GM23338 (cell line): Measurements from ENCODE around the gene PRG3. TPM values are rescaled to one million over a fixed set of nuclear protein-coding genes. Genes with fewer than 3 reads are reported as not detected.

ENCODE experiments used
- ATAC-seq: fragments of 200-7000 bp; cut with Tn5 transposase; 3 replicates; pipeline ENCODE4 v1.9.1; 2020
- DNase-seq: peaks from one replicate; pipeline ENCODE4 v3.0.0-alpha.2; 2015; ENCODE audit warnings: low spot score
- H2AFZ ChIP-seq: fragments of 200-600 bp; sonication (generic); 2 replicates; pipeline ENCODE4 v1.8.0; 2016; ENCODE audit warnings: antibody characterized with exemption, mild to moderate bottlenecking, moderate library complexity
- H3F3A ChIP-seq: fragments of 200-600 bp; sonication (generic); replicated peaks from 2 replicates; pipeline ENCODE4 v1.8.0; 2017; ENCODE audit warnings: antibody characterized with exemption, mixed run types, low read depth
- H3K27ac ChIP-seq: fragments of 200-600 bp; sonication (generic); 2 replicates; pipeline ENCODE4 v1.6.1; 2016; ENCODE audit warnings: low read depth
- H3K27me3 ChIP-seq: fragments of 200-600 bp; sonication (generic); 2 replicates; pipeline ENCODE4 v1.8.0; 2016; ENCODE audit warnings: mild to moderate bottlenecking, mixed run types, moderate library complexity; ENCODE audit not compliant: insufficient read depth
- H3K36me3 ChIP-seq: fragments of 200-600 bp; sonication (generic); 2 replicates; pipeline ENCODE4 v1.8.0; 2016; ENCODE audit warnings: mild to moderate bottlenecking; ENCODE audit not compliant: insufficient read depth
- H3K4me1 ChIP-seq: fragments of 200-600 bp; sonication (generic); 2 replicates; pipeline ENCODE4 v1.8.0; 2016; ENCODE audit warnings: mild to moderate bottlenecking, moderate library complexity; ENCODE audit not compliant: insufficient read depth
- H3K4me2 ChIP-seq: fragments of 200-600 bp; sonication (generic); 2 replicates; pipeline ENCODE4 v1.7.1; 2017; ENCODE audit warnings: mixed run types
- H3K4me3 ChIP-seq: fragments of 200-600 bp; sonication (generic); 2 replicates; pipeline ENCODE4 v1.6.1; 2016; ENCODE audit warnings: mixed run types
- H3K79me2 ChIP-seq: fragments of 200-600 bp; sonication (generic); replicated peaks from 2 replicates; pipeline ENCODE4 v1.8.0; 2017; ENCODE audit warnings: mild to moderate bottlenecking; ENCODE audit not compliant: insufficient read depth
- H3K9me2 ChIP-seq: fragments of 200-600 bp; sonication (generic); 2 replicates; pipeline ENCODE4 v1.8.0; 2017; ENCODE audit not compliant: insufficient read depth
- H4K20me1 ChIP-seq: fragments of 200-600 bp; sonication (generic); replicated peaks from 2 replicates; pipeline ENCODE4 v1.8.0; 2017; ENCODE audit warnings: mild to moderate bottlenecking; ENCODE audit not compliant: insufficient read depth
- H3K27ac Mint-ChIP-seq: 2 replicates; pipeline ENCODE4 v1.8.0; 2020; ENCODE audit warnings: inconsistent platforms, mild to moderate bottlenecking, moderate library complexity, mixed read lengths
- H3K27me3 Mint-ChIP-seq: 3 replicates; pipeline ENCODE4 v1.8.0; 2022; ENCODE audit warnings: low read depth, mild to moderate bottlenecking, moderate library complexity, mixed read lengths, inconsistent platforms; ENCODE audit not compliant: insufficient read depth, poor library complexity
- H3K36me3 Mint-ChIP-seq: 3 replicates; pipeline ENCODE4 v1.8.0; 2021; ENCODE audit warnings: low read depth, mild to moderate bottlenecking, inconsistent platforms, moderate library complexity, mixed read lengths
- H3K4me1 Mint-ChIP-seq: 3 replicates; pipeline ENCODE4 v1.8.0; 2020; ENCODE audit warnings: mild to moderate bottlenecking, inconsistent platforms, mixed read lengths
- H3K4me3 Mint-ChIP-seq: 3 replicates; pipeline ENCODE4 v1.8.0; 2021; ENCODE audit warnings: moderate library complexity, mild to moderate bottlenecking, inconsistent platforms, mixed read lengths
- H3K9me3 Mint-ChIP-seq: 3 replicates; pipeline ENCODE4 v1.8.0; 2020; ENCODE audit warnings: moderate library complexity, mild to moderate bottlenecking, inconsistent platforms, mixed read lengths
- JUNB ChIP-seq: IDR thresholded peaks from one replicate; pipeline ENCODE4 v1.6.1; 2016; ENCODE audit warnings: antibody characterized with exemption; ENCODE audit not compliant: unreplicated experiment
- POLR2AphosphoS5 ChIP-seq: IDR thresholded peaks from 2 replicates; pipeline ENCODE4 v1.6.1; 2016; ENCODE audit warnings: antibody characterized with exemption, low read depth
- STAT1 ChIP-seq: IDR thresholded peaks from one replicate; pipeline ENCODE4 v1.6.1; 2016; ENCODE audit warnings: antibody characterized with exemption; ENCODE audit not compliant: unreplicated experiment
- ZNF331 ChIP-seq: fragments of 250-450 bp; sonication (Bioruptor Pico); IDR thresholded peaks from 2 replicates; pipeline ENCODE4 v1.5.0; 2020; ENCODE audit warnings: low read depth, mild to moderate bottlenecking, moderate library complexity
- ZNF462 ChIP-seq: fragments of 250-450 bp; sonication (Bioruptor Pico); IDR thresholded peaks from 2 replicates; pipeline ENCODE4 v1.5.0; 2020; ENCODE audit warnings: mild to moderate bottlenecking, moderate library complexity
- polyA plus RNA-seq: library from polyadenylated mRNA; unstranded; fragments of >200 nt; fragmentation: Nextera tagmentation; extraction: Ambion mirVana; gene quantifications from 2 replicates; pipeline ENCODE4 v1.2.1, GENCODE V29; 2016
- total RNA-seq: library from RNA; depleted of rRNA; stranded (reverse); fragments of >200 nt; shearing (Covaris generic); gene quantifications from 2 replicates; pipeline ENCODE4 v1.2.3, GENCODE V29; 2014
- TF ChIP-seq, protein P1 (sequence below), 2 experiments: fragments of 200-600 bp in 1 of 2; sonication (generic) in 1 of 2; conservative IDR thresholded peaks; 2 replicates each; pipeline versions ENCODE4 v1.5.1 to v1.6.1; 2016 to 2017; ENCODE audit warnings: antibody characterized with exemption in 2 of 2, low read depth in 2 of 2, mild to moderate bottlenecking in 2 of 2, moderate library complexity in 1 of 2

The PRG3 gene
- total and polyA plus RNA-seq, 2 experiments from 2014 or later = not detected

GRCh38 chr11:57379732-57380131 is 1.2 kb downstream of the PRG3 start (continued):
- peak; percentile 78 for TF ChIP-seq ZNF462
- no peak for TF ChIP-seq STAT1
- TF ChIP-seq, protein P1, sequence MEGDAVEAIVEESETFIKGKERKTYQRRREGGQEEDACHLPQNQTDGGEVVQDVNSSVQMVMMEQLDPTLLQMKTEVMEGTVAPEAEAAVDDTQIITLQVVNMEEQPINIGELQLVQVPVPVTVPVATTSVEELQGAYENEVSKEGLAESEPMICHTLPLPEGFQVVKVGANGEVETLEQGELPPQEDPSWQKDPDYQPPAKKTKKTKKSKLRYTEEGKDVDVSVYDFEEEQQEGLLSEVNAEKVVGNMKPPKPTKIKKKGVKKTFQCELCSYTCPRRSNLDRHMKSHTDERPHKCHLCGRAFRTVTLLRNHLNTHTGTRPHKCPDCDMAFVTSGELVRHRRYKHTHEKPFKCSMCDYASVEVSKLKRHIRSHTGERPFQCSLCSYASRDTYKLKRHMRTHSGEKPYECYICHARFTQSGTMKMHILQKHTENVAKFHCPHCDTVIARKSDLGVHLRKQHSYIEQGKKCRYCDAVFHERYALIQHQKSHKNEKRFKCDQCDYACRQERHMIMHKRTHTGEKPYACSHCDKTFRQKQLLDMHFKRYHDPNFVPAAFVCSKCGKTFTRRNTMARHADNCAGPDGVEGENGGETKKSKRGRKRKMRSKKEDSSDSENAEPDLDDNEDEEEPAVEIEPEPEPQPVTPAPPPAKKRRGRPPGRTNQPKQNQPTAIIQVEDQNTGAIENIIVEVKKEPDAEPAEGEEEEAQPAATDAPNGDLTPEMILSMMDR (conservative IDR thresholded peaks at IDR 0.05; ENCODE audit: low read depth in 2 of 2) = 0 out of 4 replicates have a peak, but pooled peaks of 1 of the 2 experiments have one; percentile 9

- H3K27me3 ChIP-seq = no peaks in the 10 kb centered on the region
- TF ChIP-seq ZNF331 (no peak), JUNB (no peak), POLR2AphosphoS5 (no peak)
- TF ChIP-seq, protein P1 (conservative IDR thresholded peaks at IDR 0.05; ENCODE audit: low read depth in 2 of 2) = no peak
Observed at GRCh38 chr11:57378186-57378585, 2.8 kb downstream of the PRG3 start.

More at GRCh38 chr11:57378186-57378585, 2.8 kb downstream of the PRG3 start:
- Histone ChIP-seq H3K4me3 (no peak overlapping the region), H3F3A (no peaks in the 10 kb centered on the region), H3K4me2 (no peak overlapping the region), H3K36me3 (no peaks in the 10 kb centered on the region), H2AFZ (no peak overlapping the region), H3K79me2 (no peaks in the 10 kb centered on the region), H3K9me2 (no peaks in the 10 kb centered on the region), H3K27ac (no peak overlapping the region), H4K20me1 (no peaks in the 10 kb centered on the region), H3K4me1 (no peaks in the 10 kb centered on the region)
- no peak for DNase-seq
- Mint-ChIP-seq H3K4me3 (no peak overlapping the region), H3K9me3 (peaks cover 3% of the 10 kb centered on the region; the same call in 1 of the 3 replicates), H3K4me1 (peaks cover 2% of the 10 kb centered on the region; the same call in 2 of the 3 replicates), H3K36me3 (no peaks in the 10 kb centered on the region), H3K27me3 (peaks cover 11% of the 10 kb centered on the region), H3K27ac (no peak overlapping the region)
- no peak for ATAC-seq
